Measurements from ENCODE around the gene HSDL1.

HSDL1 gene

DNA sequence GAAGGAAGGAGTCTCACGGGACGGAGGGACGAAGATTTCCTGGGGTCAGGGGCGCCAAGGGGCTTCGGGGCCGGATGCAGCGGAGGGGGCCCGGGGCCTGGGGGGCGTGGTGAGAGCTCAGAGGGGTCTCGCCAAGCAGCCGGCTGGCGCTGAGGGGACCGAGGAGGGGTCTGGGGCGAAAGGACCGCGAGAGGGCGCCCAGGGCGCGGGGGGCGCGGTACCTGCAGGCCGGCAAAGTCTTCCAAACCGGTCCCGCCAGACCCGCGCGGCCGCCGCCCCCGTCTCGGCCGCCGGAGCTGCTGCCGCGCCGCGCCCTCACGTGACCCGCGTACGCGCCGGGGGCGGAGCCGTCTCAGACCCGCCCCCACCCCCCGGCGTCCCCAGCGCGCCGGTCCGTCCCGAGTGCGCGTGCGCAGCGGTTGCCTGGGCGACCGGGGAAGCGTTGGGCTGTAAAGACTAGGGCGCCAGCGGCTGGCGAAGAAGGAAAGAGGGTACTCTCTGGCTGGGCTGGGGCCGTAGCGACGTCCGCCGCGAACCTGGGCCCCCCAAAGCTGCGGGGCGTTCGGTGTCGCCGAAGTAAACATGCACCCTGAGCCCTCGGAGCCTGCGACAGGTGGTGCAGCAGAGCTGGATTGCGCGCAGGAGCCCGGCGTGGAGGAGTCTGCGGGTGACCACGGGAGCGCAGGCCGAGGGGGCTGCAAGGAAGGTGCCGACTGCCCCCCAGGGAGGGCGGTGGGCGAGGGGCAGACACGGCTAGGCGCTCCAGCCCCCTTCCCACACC, at the start of gene HSDL1, which contains the start of gene DNAAF1:
Gene HSDL1 (minus strand): TSS at position 319 of the 781 bp plus-strand sequence. CDS start 13,856 bp downstream, outside the sequence.
Gene DNAAF1 (plus strand): TSS at position 450 of the 781 bp plus-strand sequence. CDS start 133 bp downstream, at position 583.
- peak; percentile 51 for DNase-seq (ENCODE audit: low read depth in 2 of 2)

DNA sequence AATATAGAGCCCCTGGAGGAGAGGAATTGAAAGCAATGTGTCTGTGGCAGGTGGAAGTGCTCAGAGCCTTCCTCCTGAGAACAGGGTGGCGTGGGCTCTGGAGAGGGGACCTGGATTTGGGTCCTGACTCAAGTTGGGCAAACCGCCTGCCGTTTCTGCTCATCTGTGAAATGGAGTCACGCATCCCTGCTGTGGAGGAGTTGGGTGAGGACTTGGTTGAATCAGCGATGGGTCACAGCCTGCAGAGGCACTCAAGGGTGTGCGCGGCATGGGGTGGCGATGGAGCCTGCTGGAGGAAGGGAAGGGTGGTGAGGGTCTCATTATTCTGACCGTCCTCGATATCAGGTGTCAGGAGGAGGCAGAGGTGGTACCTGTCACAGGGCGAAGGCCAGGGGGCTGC, 49.0 kb upstream of the HSDL1 start:
- no peak for DNase-seq (ENCODE audit: low read depth in 2 of 2)

DNA sequence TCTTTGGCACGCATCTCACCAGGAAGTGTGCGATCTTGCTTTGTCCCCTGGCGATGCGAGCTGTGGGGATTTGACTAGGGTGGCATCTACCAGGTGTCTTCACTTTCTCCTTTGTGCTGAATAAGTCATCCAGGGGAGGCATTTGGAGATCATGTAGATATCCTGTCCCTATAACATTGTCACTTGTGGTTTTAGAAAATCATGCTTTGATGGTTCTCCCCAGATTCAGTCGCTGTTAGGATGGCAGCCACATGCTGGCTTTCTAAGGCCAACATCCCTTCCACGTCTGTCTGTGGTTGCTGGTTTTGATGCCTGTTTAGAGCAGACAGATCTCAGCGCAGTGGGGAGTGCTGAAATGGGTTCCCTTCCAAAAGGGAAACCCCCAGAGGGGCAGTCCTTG, 48.5 kb upstream of the HSDL1 start:
- DNase-seq (ENCODE audit: low read depth in 2 of 2) = no peak

DNA sequence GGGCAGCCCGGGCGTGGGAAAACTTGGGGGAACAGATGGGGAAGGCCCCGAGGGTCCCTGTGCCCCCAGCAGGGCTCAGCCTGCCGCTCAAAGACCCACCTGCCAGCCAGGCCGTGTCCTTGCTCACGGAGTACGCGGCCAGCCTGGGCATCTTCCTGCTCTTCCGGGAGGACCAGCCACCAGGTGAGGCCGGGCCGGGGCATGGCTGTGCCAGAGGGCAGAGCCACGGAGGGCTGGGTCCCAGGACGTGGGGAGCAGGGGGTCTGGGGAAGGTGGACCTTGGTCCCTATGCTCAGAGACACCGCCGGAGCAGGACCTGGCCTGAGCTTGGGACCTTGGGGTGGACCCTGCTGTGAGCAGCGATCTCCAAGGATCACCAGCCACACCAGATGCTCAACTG, 46.5 kb upstream of the HSDL1 start:
- DNase-seq (ENCODE audit: low read depth in 2 of 2) = no peak

DNA sequence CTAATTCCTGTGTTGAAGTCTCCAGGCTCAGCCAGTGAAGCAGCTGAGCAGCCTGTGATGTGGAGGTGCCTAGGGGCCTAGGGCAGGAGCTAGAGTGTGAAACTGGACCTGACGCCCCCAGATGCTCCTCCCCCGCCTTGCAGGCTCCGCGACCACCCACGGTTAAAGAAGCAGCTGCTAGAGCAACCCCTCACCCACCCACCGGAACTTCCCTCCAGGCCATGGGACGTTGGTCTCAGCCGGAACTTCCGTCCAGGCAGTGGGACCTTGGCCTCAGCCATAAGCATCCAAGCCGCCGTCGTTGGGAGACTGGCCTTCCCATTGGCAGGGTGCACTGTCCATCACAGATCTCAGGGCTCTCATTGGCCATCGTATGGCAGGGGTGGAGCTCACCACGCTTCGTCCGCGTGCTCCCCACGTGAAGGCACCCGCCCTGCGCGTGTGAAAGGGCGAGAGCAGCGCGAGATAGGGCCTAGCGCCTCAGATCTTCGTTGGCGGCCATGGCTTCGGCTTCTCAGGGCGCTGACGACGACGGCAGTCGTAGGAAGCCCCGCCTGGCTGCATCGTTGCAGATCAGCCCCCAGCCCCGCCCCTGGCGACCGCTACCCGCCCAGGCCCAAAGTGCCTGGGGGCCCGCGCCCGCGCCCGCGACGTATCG, 45.9 kb upstream of the HSDL1 start, which contains the start of gene ADAD2:
Gene ADAD2 (plus strand): TSS at position 427 of the 658 bp plus-strand sequence. CDS start 74 bp downstream, at position 501.
- no peak for DNase-seq (ENCODE audit: low read depth in 2 of 2)

DNA sequence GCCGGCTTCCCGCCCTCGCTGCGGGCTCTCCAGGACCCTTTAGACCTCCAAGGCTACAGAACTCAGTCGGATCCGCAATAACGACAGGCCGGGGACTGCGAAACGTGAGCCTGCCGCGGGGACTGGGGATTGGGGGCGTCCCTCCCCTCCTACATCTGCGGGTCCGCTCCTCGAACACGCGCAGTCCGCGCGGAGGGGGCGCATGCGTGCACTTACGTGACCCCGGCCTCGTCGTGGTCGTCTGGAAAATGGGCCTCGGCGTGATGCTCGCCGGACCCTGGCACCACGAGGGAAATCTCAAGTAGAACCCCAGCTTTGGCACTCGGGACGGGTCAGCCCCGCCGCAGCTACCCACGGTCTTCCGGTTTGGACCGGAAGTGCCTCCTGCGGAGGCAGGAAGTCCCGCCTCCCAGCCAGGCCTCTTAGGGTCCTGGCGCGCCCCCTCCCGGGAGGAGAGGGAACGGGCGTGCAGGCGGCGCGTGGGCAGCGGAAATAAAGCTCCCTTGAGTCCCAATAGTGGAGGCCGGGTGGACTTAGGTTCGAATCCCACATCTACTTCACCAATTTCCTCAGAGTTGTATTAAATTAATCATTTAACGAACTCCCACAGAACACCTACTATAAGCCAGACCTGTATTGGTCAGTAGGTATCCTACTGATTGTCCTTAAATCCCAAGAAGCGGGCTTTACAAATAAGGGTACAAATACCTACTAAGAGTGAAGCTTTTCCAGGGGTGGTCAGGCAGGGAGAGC, 41.9 kb upstream of the HSDL1 start, which contains the start of gene TAF1C:
Gene TAF1C (minus strand): TSS at position 373 of the 753 bp plus-strand sequence. CDS start 2,069 bp downstream, outside the sequence.
- peak; percentile 83 to 84 for DNase-seq (ENCODE audit: low read depth in 2 of 2)

DNA sequence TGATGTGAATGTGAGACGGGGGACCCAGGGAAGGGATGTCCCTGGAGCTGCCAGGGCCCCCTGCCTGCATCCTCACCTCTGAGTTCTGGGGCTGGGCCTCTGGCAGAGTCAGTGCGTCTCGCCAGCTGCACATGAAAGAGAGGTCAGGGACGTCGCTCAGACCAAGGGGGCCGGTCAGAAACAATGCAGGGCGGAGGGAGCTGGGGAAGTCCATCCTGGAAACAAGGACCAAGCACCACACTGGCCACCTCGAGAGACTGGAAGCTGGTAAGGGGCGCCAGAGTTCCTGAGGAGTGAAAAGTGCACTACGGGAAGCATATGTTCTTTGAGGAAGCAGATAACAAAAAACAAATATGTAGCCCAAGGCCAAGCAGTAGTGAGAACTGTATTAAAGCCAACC, 39.8 kb upstream of the HSDL1 start:
- no peak for DNase-seq (ENCODE audit: low read depth in 2 of 2)

DNA sequence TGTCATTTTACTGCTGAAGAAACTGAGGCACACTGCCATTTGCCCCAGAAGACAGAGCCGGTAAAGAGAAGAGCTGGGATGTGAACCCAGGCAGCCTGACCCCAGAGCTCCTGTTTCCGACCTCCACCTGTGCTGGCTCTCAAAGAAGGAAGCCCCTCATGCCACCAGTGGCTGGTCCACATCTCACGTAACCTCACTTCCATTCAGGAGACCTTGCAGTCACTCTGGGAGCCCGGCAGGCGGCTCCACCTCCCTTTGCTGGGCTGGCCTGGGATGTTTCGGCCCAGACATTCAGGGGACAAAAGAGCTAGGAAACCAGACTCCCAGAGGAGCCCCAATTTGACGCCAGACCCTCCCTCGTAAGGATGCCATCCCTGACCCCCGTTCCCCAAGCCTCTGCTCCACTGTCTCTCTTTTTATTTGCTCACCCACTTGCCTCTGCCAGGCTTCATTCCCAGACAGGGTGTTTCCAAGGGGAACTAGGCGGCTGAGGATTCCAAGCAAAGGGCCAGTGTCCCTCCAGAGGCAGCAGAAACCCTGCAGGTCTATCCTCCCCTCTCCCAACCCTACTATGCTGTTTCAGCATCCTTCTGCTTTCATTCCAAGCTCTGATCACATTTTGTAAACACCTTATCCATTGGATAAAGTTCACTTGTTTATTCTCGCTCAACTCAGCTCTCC, 39.1 kb upstream of the HSDL1 start:
- no peak for DNase-seq (ENCODE audit: low read depth in 2 of 2)

DNA sequence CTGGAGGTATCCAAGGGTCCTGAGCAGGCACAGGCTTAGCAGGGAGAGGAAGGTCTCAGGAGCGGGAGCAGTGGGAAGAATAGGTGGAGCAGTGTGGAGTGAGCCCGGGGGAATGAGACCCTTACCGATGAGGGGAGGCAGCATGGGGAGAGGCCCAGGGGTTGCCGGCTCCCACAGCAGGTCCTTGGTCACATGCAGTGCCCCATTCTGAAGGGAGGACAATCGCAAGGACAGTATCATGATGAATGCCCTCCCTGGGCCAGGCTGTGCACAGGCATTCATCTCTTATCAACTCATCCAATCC, 38.5 kb upstream of the HSDL1 start:
- no peak for DNase-seq (ENCODE audit: low read depth in 2 of 2)

DNA sequence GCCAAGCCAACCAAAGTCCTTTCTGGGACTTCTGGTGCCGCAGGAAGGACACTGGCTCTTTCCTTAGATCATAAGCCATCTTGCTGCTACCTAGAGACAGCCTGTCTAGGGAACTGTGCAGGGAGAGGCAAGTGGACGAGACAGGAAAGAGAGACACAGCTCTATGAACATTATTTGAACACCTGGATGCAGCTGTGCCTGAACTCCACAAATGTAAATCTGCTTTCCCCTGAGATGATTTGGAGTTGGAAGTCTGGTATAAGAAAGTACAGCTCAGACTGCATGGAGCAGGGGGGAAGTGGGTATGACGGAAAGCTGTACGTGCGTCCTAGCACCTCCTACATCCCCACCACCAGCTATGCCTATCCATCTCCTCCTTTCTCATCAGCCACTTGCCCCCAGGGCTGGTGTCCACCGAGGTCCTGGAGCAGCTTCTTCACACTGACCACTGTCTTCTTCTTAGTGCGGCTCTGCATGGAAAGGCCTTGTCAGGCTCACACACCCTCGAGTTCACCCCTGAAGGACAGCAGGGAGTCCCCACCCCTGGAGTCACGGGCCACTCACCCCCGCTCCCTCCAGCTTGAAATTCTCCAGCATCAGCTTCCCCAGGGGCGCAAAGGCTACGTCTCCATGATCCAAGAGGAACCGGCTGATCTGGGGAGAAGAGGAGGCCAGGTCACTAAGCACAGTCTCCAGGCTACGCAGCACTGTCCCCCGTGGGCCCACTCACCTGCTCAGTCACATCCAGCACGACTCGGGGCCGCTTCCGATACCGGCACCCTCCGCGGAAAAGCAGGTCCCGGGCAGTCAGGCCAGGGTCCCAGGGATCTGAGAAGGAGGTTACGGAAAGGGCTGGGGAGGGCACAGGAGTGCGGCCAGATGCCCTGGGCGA, 37.9 kb upstream of the HSDL1 start:
- no peak for DNase-seq (ENCODE audit: low read depth in 2 of 2)

DNA sequence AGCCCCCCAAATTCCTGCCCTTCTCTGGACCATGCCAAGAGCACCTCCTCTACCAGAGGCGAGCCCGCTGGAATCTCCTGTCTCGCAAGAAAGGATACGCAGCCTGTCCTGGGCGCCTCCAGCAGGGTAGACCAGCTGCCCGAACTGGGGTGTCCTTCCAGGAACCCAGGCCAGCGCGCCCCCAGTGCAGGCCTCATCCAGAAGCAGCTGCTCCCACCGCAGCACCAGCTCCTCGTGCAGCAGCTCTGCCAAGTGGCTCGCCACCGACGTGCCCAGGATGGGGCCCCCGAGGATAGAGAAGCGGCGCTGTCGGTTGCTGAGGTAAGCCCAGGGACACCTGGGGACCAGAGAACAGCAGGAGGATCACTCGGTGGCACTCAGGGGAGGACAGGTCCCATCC, 37.1 kb upstream of the HSDL1 start:
- no peak for DNase-seq (ENCODE audit: low read depth in 2 of 2)

DNA sequence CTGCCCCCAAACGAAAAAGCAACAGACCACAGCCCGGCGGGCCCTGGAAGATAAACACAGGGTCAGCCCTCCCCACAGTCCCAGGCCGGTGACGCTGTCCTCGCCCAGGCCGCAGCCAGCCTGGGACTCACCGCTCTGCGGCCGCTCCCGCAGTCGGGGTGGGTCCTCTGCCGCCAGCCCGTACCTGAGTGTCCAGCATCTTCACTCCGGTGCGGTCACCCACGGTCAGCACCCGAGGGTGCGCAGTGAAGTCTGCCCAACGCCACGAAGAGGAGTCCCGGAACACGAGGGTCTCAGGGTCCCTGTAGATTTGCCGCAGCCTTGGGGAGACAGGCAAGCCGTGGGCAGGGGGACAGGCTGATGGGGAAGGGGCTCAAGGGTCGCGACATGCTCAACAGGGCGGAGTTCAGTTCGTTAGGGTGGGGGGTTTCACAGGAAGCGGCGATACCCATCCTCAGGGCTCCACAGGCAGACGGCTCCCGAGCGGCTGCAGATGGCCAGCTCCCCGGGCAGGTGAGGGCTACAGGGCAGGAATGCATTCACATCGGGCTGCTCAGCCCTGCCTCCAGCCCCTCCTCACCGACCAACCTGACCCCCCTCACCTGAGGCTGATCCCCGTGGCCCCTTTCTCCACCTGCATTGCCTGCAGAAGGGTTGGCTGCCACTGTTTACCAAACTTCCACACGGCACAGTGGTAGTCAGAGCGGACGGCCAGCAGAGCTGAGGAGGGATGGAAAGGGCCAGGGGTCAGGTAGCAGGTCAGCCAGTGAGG, 36.4 kb upstream of the HSDL1 start:
- DNase-seq (ENCODE audit: low read depth in 2 of 2) = no peak

DNA sequence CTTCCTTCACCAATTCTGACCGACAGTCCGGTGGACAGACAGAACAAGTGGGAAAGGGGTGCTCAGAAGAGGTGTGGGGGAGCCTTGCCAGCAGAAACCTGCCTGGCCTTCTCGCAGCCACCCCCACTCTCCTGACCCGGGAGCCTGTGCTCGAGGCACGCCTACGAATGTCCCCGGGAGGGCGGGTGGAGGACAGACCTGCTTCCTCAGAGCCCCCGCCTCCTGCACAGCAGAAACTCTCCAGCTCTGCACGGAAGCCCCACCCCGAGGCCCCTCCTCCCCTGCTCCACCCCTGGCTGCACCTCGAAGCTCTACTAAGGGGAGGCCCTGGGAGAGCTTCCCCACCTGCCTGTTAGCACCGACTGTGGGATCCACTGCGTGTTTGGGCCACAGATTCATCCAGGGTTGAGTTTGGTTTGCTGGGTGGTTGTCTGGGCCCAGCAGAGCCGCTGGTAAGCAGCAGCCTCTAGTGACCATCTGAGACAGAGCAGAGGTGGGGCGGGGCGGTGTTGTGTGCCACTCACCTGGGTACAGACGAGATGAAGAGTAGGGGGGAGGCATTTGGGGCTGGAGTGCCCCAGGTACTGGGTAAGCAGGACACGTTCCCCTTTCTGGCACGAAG, 35.7 kb upstream of the HSDL1 start:
- no peak for DNase-seq (ENCODE audit: low read depth in 2 of 2)

DNA sequence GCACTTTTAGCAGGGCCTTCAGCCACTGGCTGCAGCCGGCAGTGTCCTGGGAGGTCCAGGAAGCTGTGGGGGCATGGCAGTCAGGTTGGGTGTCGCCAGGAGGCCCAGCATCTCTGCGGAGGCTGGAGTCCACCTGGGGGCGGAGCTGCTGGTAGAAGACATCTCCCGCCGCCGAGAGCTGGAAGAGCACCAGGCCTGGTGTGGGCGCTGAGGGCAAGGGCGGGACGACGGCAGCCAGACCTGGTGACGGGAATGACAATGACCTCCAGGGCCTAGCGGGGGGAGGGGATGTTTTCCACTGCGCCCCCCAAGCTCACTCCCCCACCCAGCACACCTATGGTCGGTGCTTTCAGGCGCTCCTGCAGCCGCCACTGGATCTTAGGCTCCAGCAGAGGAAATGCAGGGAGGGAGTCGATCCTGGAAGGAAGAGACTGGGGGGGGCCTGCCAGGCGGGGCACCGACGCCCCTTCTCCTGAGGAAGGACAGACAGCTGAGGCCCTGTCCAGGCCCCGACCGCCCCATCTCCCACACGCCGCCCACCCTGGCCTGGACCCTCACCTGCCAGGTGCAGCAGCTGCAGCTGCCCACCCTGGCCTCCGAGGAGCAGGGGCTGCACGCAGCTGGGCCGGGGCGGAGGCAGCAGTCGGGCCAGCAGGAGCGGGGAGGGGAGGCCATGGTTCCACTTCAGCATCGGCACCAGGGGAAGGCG, 34.8 kb upstream of the HSDL1 start:
- DNase-seq (ENCODE audit: low read depth in 2 of 2) = no peak

DNA sequence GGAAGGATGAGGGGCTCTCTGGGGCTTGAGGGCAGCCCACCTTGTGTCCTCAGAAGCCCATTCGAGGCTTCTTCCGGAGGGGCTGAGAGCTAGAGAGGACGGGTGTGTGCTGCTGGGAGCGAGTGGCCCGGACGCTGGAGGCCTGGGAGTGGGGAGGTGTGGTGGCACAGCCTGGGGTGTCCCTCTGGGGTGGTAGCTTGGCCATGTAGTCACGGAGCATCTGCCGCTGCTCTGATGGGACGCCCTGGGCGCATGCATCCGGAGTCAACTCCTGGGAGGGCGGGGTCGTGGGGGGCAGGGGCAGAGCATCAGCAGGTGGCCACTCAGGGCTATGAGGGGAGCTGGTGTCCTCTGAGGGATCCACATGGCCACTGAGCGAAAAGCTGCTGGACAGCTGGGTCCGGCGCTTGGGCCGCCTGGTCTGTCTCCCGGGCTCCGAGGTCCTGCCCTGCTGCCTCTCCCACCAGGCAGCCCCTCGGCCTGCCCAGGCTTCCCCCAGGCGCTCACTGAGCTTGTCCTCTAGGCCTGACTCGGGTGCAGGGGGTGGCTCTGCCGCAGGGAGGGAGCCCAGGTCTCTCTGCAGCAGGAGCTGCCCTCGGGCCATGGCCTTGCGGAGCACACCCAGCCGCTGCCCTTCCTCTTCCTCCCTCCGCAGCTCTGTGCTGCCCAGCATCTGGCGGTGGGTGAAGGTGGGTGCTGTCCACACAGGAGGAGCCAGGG, 34.1 kb upstream of the HSDL1 start:
- DNase-seq (ENCODE audit: low read depth in 2 of 2) = no peak

DNA sequence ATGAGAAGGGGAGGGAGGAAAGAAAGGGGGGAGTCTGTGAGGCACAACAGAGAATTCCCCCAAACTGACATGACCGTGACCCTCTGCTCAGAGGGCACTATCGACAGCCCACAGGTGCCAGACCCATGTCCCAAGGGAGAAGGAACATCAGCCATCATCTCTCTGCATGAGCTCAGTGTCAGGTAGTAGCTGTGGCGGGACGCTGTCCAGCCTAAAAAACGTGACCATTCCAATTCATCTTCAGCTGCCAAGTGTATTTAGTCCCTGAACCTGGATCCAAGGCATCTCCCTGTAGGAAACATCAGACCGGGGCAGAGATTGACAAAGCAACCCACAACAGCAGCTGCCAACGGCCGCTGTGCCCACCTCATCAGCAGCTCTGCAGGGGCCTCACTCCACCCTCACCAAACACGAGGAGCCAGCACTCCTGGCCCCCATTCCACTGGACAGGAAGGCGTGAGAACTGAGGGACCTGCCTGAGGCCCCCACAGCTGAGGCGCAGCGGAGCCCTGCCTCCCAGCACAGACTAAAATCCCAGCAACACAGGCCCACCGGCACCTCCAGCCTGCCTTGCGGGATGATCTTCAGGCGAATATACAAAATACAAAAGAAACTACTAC, 33.3 kb upstream of the HSDL1 start:
- DNase-seq (ENCODE audit: low read depth in 2 of 2) = no peak

DNA sequence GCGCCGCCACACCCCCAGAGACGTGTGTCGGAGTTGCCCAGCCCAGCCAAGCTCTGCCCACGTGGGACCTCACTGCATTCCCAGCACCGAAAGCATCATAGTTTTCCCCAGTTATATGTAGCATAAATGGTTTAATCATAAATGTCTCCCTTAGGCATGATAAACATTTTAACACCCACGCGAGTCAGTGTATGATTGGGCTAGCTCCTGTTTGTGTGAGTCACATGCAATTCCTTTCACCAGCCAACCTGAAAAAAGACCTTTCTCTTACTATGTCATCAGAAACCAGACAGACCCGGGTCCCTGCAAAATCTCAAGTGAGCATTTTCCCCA, 32.7 kb upstream of the HSDL1 start:
- DNase-seq (ENCODE audit: low read depth in 2 of 2) = peak; percentile 21 to 33
